Panc1 (cell line): ENCODE measurements around the gene LRRC27. TPM values are rescaled to one million over a fixed set of nuclear protein-coding genes. Genes with fewer than 3 reads are reported as not detected.

Experiments used
- ATAC-seq: fragments of 200-7000 bp; cut with Tn5 transposase; 2 replicates; pipeline ENCODE4 v1.9.1; 2020; ENCODE audit warnings: mild to moderate bottlenecking, moderate library complexity
- BruUV-seq: library from RNA; stranded (reverse); fragments of 400-500 nt; replicated peaks from 2 replicates; lab custom pipeline; 2021; lab: Mats Ljungman, UMichigan
- CTCF ChIA-PET: fragments of 300-600 bp; sonication (Branson Sonifier 250); formaldehyde crosslinking; loops from one replicate; lab custom pipeline; 2022; ENCODE audit warnings: antibody characterized with exemption; lab: Charles Lee
- POLR2A ChIA-PET: fragments of 300-600 bp; sonication (Branson Sonifier 250); formaldehyde crosslinking; loops from one replicate; lab custom pipeline; 2022; ENCODE audit warnings: antibody characterized with exemption; lab: Charles Lee
- DNase-seq: peaks from one replicate; pipeline ENCODE4 v3.0.0-alpha.2; 2010; ENCODE audit warnings: low read depth, low spot score
- H3K27ac ChIP-seq: 2 replicates; pipeline ENCODE4 v1.5.1; 2011; ENCODE audit warnings: mild to moderate bottlenecking, low read length, inconsistent platforms
- H3K27me3 ChIP-seq: fragments of 200-500 bp; sonication (Bioruptor generic); 2 replicates; pipeline ENCODE4 v1.6.0; 2014; ENCODE audit warnings: low read length, inconsistent platforms; ENCODE audit not compliant: control insufficient read depth, insufficient read depth
- H3K36me3 ChIP-seq: fragments of 200-500 bp; sonication (Bioruptor generic); 2 replicates; pipeline ENCODE4 v1.5.1; 2014; ENCODE audit warnings: inconsistent platforms, mild to moderate bottlenecking, low read length, moderate library complexity; ENCODE audit not compliant: control insufficient read depth, insufficient read depth
- H3K4me1 ChIP-seq: 2 replicates; pipeline ENCODE4 v1.5.1; 2011; ENCODE audit warnings: inconsistent platforms, mild to moderate bottlenecking, low read length, moderate library complexity; ENCODE audit not compliant: control insufficient read depth, insufficient read depth
- H3K4me3 ChIP-seq, 2 experiments: 2 replicates each; pipeline ENCODE4 v1.5.1; 2011 to 2012; ENCODE audit warnings: low read depth in 2 of 2, low read length in 2 of 2, mild to moderate bottlenecking in 2 of 2, inconsistent platforms in 1 of 2, moderate library complexity in 1 of 2
- H3K9me3 ChIP-seq: fragments of 200-500 bp; sonication (Bioruptor generic); 2 replicates; pipeline ENCODE4 v1.5.1; 2014; ENCODE audit warnings: low read depth, mild to moderate bottlenecking, inconsistent platforms, low read length, moderate library complexity; ENCODE audit not compliant: control insufficient read depth, insufficient read depth
- POLR2AphosphoS5 ChIP-seq: IDR thresholded peaks from 2 replicates; pipeline ENCODE4 v1.6.1; 2012; ENCODE audit warnings: mild to moderate bottlenecking, low read depth, low read length, moderate library complexity
- SIN3A ChIP-seq: IDR thresholded peaks from 2 replicates; pipeline ENCODE4 v1.6.1; 2012; ENCODE audit warnings: low read depth, mild to moderate bottlenecking, low read length, moderate library complexity, borderline replicate concordance; ENCODE audit not compliant: insufficient read depth
- TCF7L2 ChIP-seq: IDR thresholded peaks from 2 replicates; pipeline ENCODE4 v1.6.1; 2011; ENCODE audit warnings: mild to moderate bottlenecking, low read depth, low read length, inconsistent platforms
- in situ Hi-C: cut with HindIII; loops from 2 replicates; pipeline ENCODE4 v1.10.0; 2016; ENCODE audit warnings: low sequenced_read_pairs, low pct_unique_long_range_greater_than_20kb
- intact Hi-C: fragments of 100-400 bp; cut with micrococcal nuclease; formaldehyde crosslinking; loops from one replicate; pipeline ENCODE4 v1.10.0; 2022; ENCODE audit not compliant: unreplicated experiment
- total RNA-seq: library from RNA; stranded (reverse); gene quantifications from one replicate; pipeline ENCODE4 v1.2.1, GENCODE V29; 2021; ENCODE audit not compliant: unreplicated experiment
- TF ChIP-seq, protein P1 (sequence below), 2 experiments: IDR thresholded peaks; 2 replicates each; pipeline ENCODE4 v1.6.1; 2011 to 2012; ENCODE audit warnings: low read depth in 2 of 2, control low read depth in 1 of 2, low read length in 1 of 2, mild to moderate bottlenecking in 1 of 2, moderate library complexity in 1 of 2; ENCODE audit not compliant: insufficient read depth in 1 of 2
- TF ChIP-seq, protein P2 (sequence below): fragments of 450-650 bp; IDR thresholded peaks from 2 replicates; pipeline ENCODE4 v1.5.1; 2017; ENCODE audit warnings: mild to moderate bottlenecking

LRRC27 gene
- total RNA-seq, 1 experiment from 2014 or later: 15.7 TPM

DNA sequence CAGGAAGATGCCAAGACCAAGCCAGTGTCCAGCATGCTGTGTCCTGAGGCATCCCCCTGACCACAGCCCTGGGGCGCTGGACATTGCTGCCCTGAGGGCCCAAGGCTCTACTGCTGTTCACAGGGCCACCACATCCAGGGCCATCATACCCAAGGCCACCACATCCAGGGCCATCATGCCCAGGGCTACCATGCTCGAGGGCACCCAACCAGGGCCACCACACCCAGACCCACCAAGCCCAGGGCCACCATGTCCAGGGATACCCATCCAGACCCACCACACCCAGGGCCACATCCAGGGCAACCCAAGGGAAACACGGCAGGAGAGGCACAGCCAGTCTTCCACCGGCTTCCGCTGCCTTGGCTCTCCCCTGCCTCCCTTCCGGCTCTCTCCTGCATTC lies 41.4 kb upstream of the LRRC27 start:
- no peak overlapping the region for H3K4me3 ChIP-seq
- no peak for ATAC-seq
- H3K27ac ChIP-seq: no peak overlapping the region
- in situ Hi-C loops (no loop called here), intact Hi-C loops (no loop called here)
- H3K36me3 ChIP-seq: no peaks in the 10 kb centered on the region
- CTCF ChIA-PET: no interaction called here
- BruUV-seq: no TSS peak
- peaks cover 5% of the 10 kb centered on the region; the same call in 1 of the 2 replicates for H3K9me3 ChIP-seq
- no peaks in the 10 kb centered on the region; the same call in 1 of the 2 replicates for H3K27me3 ChIP-seq
- POLR2A ChIA-PET: no interaction called here
- TF ChIP-seq SIN3A (no peak), POLR2AphosphoS5 (no peak), TCF7L2 (no peak)
- TF ChIP-seq, protein P1, sequence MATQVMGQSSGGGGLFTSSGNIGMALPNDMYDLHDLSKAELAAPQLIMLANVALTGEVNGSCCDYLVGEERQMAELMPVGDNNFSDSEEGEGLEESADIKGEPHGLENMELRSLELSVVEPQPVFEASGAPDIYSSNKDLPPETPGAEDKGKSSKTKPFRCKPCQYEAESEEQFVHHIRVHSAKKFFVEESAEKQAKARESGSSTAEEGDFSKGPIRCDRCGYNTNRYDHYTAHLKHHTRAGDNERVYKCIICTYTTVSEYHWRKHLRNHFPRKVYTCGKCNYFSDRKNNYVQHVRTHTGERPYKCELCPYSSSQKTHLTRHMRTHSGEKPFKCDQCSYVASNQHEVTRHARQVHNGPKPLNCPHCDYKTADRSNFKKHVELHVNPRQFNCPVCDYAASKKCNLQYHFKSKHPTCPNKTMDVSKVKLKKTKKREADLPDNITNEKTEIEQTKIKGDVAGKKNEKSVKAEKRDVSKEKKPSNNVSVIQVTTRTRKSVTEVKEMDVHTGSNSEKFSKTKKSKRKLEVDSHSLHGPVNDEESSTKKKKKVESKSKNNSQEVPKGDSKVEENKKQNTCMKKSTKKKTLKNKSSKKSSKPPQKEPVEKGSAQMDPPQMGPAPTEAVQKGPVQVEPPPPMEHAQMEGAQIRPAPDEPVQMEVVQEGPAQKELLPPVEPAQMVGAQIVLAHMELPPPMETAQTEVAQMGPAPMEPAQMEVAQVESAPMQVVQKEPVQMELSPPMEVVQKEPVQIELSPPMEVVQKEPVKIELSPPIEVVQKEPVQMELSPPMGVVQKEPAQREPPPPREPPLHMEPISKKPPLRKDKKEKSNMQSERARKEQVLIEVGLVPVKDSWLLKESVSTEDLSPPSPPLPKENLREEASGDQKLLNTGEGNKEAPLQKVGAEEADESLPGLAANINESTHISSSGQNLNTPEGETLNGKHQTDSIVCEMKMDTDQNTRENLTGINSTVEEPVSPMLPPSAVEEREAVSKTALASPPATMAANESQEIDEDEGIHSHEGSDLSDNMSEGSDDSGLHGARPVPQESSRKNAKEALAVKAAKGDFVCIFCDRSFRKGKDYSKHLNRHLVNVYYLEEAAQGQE (IDR thresholded peaks at IDR 0.05; ENCODE audit: insufficient read depth in 1 of 2, low read depth in 2 of 2, low read length in 1 of 2): no peak
- TF ChIP-seq, protein P2, sequence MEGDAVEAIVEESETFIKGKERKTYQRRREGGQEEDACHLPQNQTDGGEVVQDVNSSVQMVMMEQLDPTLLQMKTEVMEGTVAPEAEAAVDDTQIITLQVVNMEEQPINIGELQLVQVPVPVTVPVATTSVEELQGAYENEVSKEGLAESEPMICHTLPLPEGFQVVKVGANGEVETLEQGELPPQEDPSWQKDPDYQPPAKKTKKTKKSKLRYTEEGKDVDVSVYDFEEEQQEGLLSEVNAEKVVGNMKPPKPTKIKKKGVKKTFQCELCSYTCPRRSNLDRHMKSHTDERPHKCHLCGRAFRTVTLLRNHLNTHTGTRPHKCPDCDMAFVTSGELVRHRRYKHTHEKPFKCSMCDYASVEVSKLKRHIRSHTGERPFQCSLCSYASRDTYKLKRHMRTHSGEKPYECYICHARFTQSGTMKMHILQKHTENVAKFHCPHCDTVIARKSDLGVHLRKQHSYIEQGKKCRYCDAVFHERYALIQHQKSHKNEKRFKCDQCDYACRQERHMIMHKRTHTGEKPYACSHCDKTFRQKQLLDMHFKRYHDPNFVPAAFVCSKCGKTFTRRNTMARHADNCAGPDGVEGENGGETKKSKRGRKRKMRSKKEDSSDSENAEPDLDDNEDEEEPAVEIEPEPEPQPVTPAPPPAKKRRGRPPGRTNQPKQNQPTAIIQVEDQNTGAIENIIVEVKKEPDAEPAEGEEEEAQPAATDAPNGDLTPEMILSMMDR: no peak
- DNase-seq: no peak
- H3K4me1 ChIP-seq: no peaks in the 10 kb centered on the region

DNA sequence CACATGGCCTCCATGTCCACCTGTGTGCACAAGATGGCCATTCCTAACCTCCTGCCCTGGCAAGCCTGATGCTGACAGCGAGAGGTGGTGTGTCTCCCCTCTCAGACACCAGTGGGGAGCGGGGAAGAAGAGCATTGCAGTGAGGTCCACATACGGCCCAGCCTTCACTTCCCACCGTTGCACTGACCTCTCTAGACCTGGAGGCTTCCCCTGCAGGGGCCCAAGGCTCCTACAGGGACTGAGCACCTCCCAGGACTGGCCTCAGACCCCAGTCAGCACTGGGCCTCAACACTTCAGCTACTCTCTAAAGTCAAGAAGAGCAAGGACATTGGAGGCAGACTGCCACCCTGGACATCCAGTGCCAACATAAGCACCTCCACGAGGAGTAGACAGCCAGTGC lies 40.2 kb upstream of the LRRC27 start:
- POLR2A ChIA-PET: no interaction called here
- Histone ChIP-seq H3K4me3 (no peak overlapping the region), H3K27ac (no peak overlapping the region), H3K9me3 (peaks cover 5% of the 10 kb centered on the region; the same call in 1 of the 2 replicates), H3K36me3 (no peaks in the 10 kb centered on the region), H3K4me1 (no peaks in the 10 kb centered on the region; the same call in 1 of the 2 replicates), H3K27me3 (no peaks in the 10 kb centered on the region; the same call in 1 of the 2 replicates)
- CTCF ChIA-PET: no interaction called here
- intact Hi-C loops (no loop called here), in situ Hi-C loops (no loop called here)
- TF ChIP-seq TCF7L2 (no peak), SIN3A (no peak), POLR2AphosphoS5 (no peak)
- TF ChIP-seq, protein P2: no peak
- TF ChIP-seq, protein P1 (IDR thresholded peaks at IDR 0.05; ENCODE audit: insufficient read depth in 1 of 2, low read depth in 2 of 2, low read length in 1 of 2): no peak
- no TSS peak for BruUV-seq
- no peak for DNase-seq
- no peak for ATAC-seq
